ENCODE results near the gene AKT3. TPM values are rescaled to one million over a fixed set of nuclear protein-coding genes. Genes with fewer than 3 reads are reported as not detected.

Gene AKT3
- total RNA-seq, 1 donor from 2014 or later: 20.6 TPM

DNA sequence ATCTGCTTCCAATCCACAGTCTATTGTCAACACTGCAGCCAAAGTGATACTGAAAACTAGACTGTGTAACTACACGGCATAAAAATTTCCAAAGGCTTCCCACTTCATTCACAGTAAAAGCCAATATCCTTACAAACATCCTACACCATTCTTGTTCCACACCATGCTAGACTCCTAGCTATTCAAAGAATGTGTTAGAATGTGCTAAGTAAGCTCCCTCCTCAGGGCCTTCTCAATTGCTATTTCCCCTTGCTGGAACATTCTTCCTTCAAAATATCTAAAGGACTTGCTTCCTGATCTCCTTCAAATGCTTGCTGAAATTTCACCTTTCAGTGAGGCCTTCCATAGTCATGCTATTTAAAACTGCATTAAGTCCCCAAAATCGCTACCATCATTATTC lies 228.1 kb downstream of the AKT3 start:
- no peaks in the 10 kb centered on the region for H3K4me1 ChIP-seq
- H3K36me3 ChIP-seq: peaks cover 8% of the 10 kb centered on the region
- no peaks in the 10 kb centered on the region for H3K27me3 ChIP-seq (ENCODE audit: low read depth)
- DNase-seq: no peak
- TF ChIP-seq, protein P1, sequence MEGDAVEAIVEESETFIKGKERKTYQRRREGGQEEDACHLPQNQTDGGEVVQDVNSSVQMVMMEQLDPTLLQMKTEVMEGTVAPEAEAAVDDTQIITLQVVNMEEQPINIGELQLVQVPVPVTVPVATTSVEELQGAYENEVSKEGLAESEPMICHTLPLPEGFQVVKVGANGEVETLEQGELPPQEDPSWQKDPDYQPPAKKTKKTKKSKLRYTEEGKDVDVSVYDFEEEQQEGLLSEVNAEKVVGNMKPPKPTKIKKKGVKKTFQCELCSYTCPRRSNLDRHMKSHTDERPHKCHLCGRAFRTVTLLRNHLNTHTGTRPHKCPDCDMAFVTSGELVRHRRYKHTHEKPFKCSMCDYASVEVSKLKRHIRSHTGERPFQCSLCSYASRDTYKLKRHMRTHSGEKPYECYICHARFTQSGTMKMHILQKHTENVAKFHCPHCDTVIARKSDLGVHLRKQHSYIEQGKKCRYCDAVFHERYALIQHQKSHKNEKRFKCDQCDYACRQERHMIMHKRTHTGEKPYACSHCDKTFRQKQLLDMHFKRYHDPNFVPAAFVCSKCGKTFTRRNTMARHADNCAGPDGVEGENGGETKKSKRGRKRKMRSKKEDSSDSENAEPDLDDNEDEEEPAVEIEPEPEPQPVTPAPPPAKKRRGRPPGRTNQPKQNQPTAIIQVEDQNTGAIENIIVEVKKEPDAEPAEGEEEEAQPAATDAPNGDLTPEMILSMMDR (IDR thresholded peaks at IDR 0.05; ENCODE audit: borderline replicate concordance): no peak
- H3K4me3 ChIP-seq: no peak overlapping the region
- intact Hi-C loops (cut with micrococcal nuclease): no loop called here
- no peak overlapping the region for H3K27ac ChIP-seq (replicated peaks)
- peaks cover 18% of the 10 kb centered on the region for H3K9me3 ChIP-seq (replicated peaks)

- H3K4me1 ChIP-seq: no peaks in the 10 kb centered on the region
- peaks cover 18% of the 10 kb centered on the region for H3K9me3 ChIP-seq (replicated peaks)
- no peaks in the 10 kb centered on the region for H3K27me3 ChIP-seq (ENCODE audit: low read depth)
- no peak overlapping the region for H3K4me3 ChIP-seq
- DNase-seq: no peak
- no peak overlapping the region for H3K27ac ChIP-seq (replicated peaks)
- TF ChIP-seq, protein P1 (IDR thresholded peaks at IDR 0.05; ENCODE audit: borderline replicate concordance): no peak
- H3K36me3 ChIP-seq: peaks cover 8% of the 10 kb centered on the region
- intact Hi-C loops (cut with micrococcal nuclease): no loop called here
These were observed 229.9 kb downstream of the AKT3 start for GRCh38 chr1:243620096-243620495.

DNA sequence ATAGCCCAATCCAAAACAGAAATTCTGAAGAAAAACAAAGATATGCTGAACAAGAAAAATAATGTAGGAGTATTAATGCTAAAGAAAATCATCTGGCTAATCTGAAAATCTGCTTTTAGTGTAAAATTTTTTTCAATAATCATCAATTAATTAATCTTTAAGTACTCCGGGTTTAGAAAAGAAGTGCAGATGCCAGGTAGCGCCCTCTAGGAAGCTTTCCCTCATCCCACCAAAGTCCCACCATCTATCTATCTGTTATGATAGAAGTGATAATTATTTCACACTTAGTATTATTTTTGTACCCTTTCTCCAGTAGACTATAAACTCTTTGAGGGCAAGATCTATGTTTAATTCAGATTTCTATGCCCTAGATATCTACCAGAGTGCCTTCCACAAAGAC lies 240.3 kb downstream of the AKT3 start:
- Histone ChIP-seq H3K27me3 (ENCODE audit: low read depth) (no peaks in the 10 kb centered on the region), H3K4me1 (no peaks in the 10 kb centered on the region), H3K4me3 (no peak overlapping the region), H3K9me3 (replicated peaks) (no peaks in the 10 kb centered on the region), H3K27ac (replicated peaks) (no peak overlapping the region), H3K36me3 (peaks cover 38% of the 10 kb centered on the region)
- intact Hi-C loops (cut with micrococcal nuclease): no loop called here
- no peak for DNase-seq
- TF ChIP-seq, protein P1 (IDR thresholded peaks at IDR 0.05; ENCODE audit: borderline replicate concordance): no peak

- peaks cover 26% of the 10 kb centered on the region for H3K9me3 ChIP-seq (replicated peaks)
- DNase-seq: no peak
- TF ChIP-seq, protein P1 (IDR thresholded peaks at IDR 0.05; ENCODE audit: borderline replicate concordance): no peak
- H3K4me1 ChIP-seq: no peaks in the 10 kb centered on the region
- no peak overlapping the region for H3K27ac ChIP-seq (replicated peaks)
- intact Hi-C loops (cut with micrococcal nuclease): no loop called here
- H3K36me3 ChIP-seq: peaks cover 41% of the 10 kb centered on the region
- H3K4me3 ChIP-seq: no peak overlapping the region
- H3K27me3 ChIP-seq (ENCODE audit: low read depth): no peaks in the 10 kb centered on the region
These were observed 244.4 kb downstream of the AKT3 start for GRCh38 chr1:243605604-243606003.

GRCh38 chr1:243601720-243602119 lies 248.3 kb downstream of the AKT3 start:
- peaks cover 26% of the 10 kb centered on the region for H3K9me3 ChIP-seq (replicated peaks)
- H3K27me3 ChIP-seq (ENCODE audit: low read depth): no peaks in the 10 kb centered on the region
- H3K36me3 ChIP-seq: peaks cover 19% of the 10 kb centered on the region
- H3K4me3 ChIP-seq: no peak overlapping the region
- no peak for DNase-seq
- H3K4me1 ChIP-seq: no peaks in the 10 kb centered on the region
- intact Hi-C loops (cut with micrococcal nuclease): no loop called here
- H3K27ac ChIP-seq (replicated peaks): no peak overlapping the region
- TF ChIP-seq, protein P1 (IDR thresholded peaks at IDR 0.05; ENCODE audit: borderline replicate concordance): no peak

DNA sequence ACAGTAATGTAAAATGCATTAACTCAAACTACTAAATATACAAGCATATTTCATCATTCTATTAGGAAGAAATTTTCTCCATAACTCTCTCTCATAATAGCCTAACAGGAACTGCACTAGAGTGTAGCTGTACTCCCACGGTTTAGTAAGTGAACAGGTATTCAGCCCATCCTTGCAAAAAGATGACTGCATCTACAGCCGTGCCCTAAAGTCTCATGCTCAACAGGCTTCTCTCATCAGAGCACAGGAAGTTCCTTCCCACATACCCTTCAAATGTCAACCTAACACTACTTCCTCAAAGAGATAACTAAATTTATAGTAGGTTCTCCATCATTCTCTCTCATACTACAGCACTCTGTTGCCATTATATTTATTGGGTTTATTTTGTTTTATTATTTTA lies 251.6 kb downstream of the AKT3 start:
- H3K27me3 ChIP-seq (ENCODE audit: low read depth): no peaks in the 10 kb centered on the region
- H3K4me3 ChIP-seq: no peak overlapping the region
- intact Hi-C loops (cut with micrococcal nuclease): no loop called here
- TF ChIP-seq, protein P1 (IDR thresholded peaks at IDR 0.05; ENCODE audit: borderline replicate concordance): no peak
- H3K36me3 ChIP-seq: peaks cover 18% of the 10 kb centered on the region
- no peak overlapping the region for H3K27ac ChIP-seq (replicated peaks)
- no peaks in the 10 kb centered on the region for H3K4me1 ChIP-seq
- H3K9me3 ChIP-seq (replicated peaks): peaks cover 26% of the 10 kb centered on the region
- DNase-seq: no peak
